DMS79 treated with DMSO at 0.1 percent for 48 hours (cell line): Measurements from ENCODE around the gene CTBP2.

Experiments used
- DNase-seq: peaks from one replicate; lab custom pipeline; 2025; lab: John Stamatoyannopoulos, UW

The CTBP2 gene

GRCh38 chr10:125125951-125126735, 34.2 kb downstream of the CTBP2 start:
- no peak for DNase-seq

GRCh38 chr10:125124907-125125306, 35.5 kb downstream of the CTBP2 start:
- no peak for DNase-seq

GRCh38 chr10:125124115-125124487, 36.3 kb downstream of the CTBP2 start:
- DNase-seq, result no peak

- peak; percentile 39 for DNase-seq
Measured at GRCh38 chr10:125123476-125124114, 36.8 kb downstream of the CTBP2 start.

- no peak for DNase-seq
Measured at GRCh38 chr10:125122566-125122965, 37.8 kb downstream of the CTBP2 start.

GRCh38 chr10:125121003-125121402, 39.4 kb downstream of the CTBP2 start:
- no peak for DNase-seq

- no peak for DNase-seq
Measured at GRCh38 chr10:125120053-125120710, 40.2 kb downstream of the CTBP2 start.

- no peak for DNase-seq
Measured at GRCh38 chr10:125118701-125119100, 41.7 kb downstream of the CTBP2 start.

- DNase-seq, result no peak
Measured at GRCh38 chr10:125118011-125118611, 42.3 kb downstream of the CTBP2 start.

- DNase-seq, result no peak
Measured at GRCh38 chr10:125116652-125117310, 43.6 kb downstream of the CTBP2 start.

GRCh38 chr10:125116041-125116649, 44.2 kb downstream of the CTBP2 start:
- DNase-seq, result no peak

- no peak for DNase-seq
Measured at GRCh38 chr10:125115409-125115808, 45.0 kb downstream of the CTBP2 start.

GRCh38 chr10:125114761-125115391, 45.5 kb downstream of the CTBP2 start:
- DNase-seq, result peak; percentile 11

GRCh38 chr10:125113691-125114371, 46.5 kb downstream of the CTBP2 start:
- DNase-seq, result no peak

GRCh38 chr10:125112697-125113494, 47.5 kb downstream of the CTBP2 start:
- no peak for DNase-seq

- DNase-seq, result peak; percentile 4
Measured at GRCh38 chr10:125111118-125111727, 49.1 kb downstream of the CTBP2 start.

GRCh38 chr10:125107965-125108580, 52.3 kb downstream of the CTBP2 start:
- no peak for DNase-seq

- no peak for DNase-seq
Measured at GRCh38 chr10:125107166-125107949, 53.0 kb downstream of the CTBP2 start.
